WERI-Rb-1 (cell line): Measurements from ENCODE around the gene UBE2D2.

Experiments used
- DNase-seq: peaks from one replicate; pipeline ENCODE4 v3.0.0-alpha.2; 2020
- H3K27ac ChIP-seq: fragments of 250-450 bp; sonication (Bioruptor Pico); 2 replicates; pipeline ENCODE4 v1.5.1; 2020; ENCODE audit warnings: mild to moderate bottlenecking, moderate library complexity
- H3K27me3 ChIP-seq: fragments of 250-450 bp; sonication (Bioruptor Pico); 2 replicates; pipeline ENCODE4 v1.5.1; 2021; ENCODE audit warnings: mild to moderate bottlenecking, low read depth, moderate library complexity; ENCODE audit not compliant: insufficient read depth, severe bottlenecking
- H3K36me3 ChIP-seq: fragments of 250-450 bp; sonication (Bioruptor Pico); 2 replicates; pipeline ENCODE4 v1.5.1; 2020; ENCODE audit warnings: mild to moderate bottlenecking, moderate library complexity
- H3K4me3 ChIP-seq: 2 replicates; pipeline ENCODE4 v1.5.1; 2011; ENCODE audit warnings: low read depth, mild to moderate bottlenecking, control low read depth, low read length
- H3K9me3 ChIP-seq: fragments of 250-450 bp; sonication (Bioruptor Pico); 2 replicates; pipeline ENCODE4 v1.5.1; 2021; ENCODE audit warnings: mild to moderate bottlenecking, moderate library complexity; ENCODE audit not compliant: severe bottlenecking
- CTCF ChIP-seq: IDR thresholded peaks from 2 replicates; pipeline ENCODE4 v1.5.1; 2011; ENCODE audit warnings: low read depth, mild to moderate bottlenecking, control low read depth, inconsistent platforms, low read length

UBE2D2 gene

DNA sequence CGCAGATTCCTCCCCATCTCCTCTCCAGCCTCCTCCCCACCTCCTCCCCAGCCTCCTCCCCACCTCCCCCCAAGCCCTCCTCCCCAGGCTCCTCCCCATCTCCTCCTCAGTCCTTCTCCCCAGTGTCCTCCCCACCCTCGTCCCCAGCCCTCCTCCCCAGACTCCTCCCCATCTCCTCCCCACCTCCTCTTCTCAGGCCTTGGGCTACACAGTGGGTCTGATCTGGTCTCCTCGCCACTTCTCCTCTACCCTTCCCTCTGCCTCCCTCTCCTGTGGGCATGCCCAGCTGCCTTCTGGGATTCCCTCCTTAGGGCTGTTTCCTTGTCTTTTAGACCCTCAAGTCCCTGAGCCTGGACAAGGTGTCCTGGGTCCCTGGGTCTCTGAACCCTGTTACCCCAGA lies 115.3 kb downstream of the UBE2D2 start:
- Histone ChIP-seq H3K9me3 (no peaks in the 10 kb centered on the region), H3K36me3 (peaks cover 48% of the 10 kb centered on the region), H3K4me3 (no peak overlapping the region), H3K27me3 (no peaks in the 10 kb centered on the region), H3K27ac (peak overlapping the region; percentile 62; the same call in 1 of the 2 replicates)
- no peak for TF ChIP-seq CTCF
- DNase-seq = no peak

DNA sequence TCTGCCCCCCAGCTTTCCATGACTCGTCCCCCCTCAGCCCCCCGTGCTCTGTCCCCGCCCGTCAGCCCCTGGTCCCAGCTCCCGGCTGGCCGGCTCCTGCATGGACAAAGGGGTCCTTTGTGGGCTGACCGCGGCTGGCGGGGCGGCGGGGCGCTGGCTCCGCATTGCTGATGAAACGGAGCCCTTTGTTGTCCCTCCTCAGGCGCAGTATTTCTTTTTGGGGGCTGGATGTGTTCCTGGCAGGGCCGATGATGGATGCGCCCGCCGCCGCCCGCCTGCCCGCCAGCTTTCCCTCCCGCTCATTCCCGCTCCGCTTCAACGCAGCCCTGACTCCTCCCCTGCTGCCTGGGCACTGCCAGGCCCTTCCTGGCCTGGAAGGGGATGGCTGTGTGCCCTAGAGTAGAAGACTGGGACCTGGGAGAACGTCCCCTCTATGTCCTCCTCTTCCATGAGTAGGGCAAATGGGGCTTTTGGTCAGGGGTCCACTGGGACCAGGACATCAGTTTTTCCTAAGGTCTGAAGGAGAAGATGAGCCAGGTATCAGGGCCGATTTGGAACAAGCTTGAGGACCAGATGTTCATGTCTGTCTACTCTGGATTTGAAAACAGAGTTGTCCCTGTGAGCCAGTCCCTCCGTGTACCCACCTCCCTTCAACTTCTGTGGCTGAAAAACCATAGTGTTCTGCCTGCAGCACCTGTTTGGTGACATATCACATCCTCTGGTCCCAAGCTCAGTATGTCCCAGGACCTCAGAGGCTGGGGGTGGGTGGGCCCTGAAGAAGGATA lies 116.0 kb downstream of the UBE2D2 start:
- H3K27ac ChIP-seq = peak overlapping the region; percentile 62
- no peak overlapping the region for H3K4me3 ChIP-seq
- no peaks in the 10 kb centered on the region for H3K27me3 ChIP-seq
- no peaks in the 10 kb centered on the region for H3K9me3 ChIP-seq
- peaks cover 47% of the 10 kb centered on the region for H3K36me3 ChIP-seq
- no peak for DNase-seq
- TF ChIP-seq CTCF = no peak
